WI38 (cell line): Measurements from ENCODE around the gene CEP112.

ENCODE experiments used
- H3K4me3 ChIP-seq: 2 replicates; pipeline ENCODE4 v1.5.1; 2011; ENCODE audit warnings: low read depth, mild to moderate bottlenecking, control low read depth, low read length
- CTCF ChIP-seq: IDR thresholded peaks from 2 replicates; pipeline ENCODE4 v1.5.1; 2012; ENCODE audit warnings: low read depth, mild to moderate bottlenecking, control low read depth, low read length

CEP112 gene

GRCh38 chr17:65936013-65936412 lies 255.9 kb downstream of the CEP112 start:
- no peak overlapping the region for H3K4me3 ChIP-seq
- TF ChIP-seq CTCF: no peak

DNA sequence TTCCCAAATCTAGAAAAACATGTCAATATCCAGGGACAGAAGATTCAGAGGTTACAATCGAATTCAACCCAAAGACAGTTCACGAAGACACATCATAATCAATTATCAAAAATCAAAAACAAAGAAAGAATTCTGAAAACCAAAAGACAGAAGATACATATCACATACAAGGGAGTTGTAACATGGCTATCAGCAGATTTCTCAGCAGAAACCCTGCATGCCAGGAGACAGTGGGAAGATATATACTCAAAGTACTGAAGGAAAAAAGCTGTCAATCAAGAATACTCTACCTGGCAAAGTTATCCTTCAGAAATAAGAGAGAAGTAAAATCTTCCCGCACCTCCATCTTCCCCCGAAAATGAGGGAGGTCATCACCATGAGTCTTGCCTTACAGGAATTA lies 258.6 kb downstream of the CEP112 start:
- H3K4me3 ChIP-seq: no peak overlapping the region
- no peak for TF ChIP-seq CTCF

GRCh38 chr17:65931246-65932149 lies 260.4 kb downstream of the CEP112 start:
- no peak overlapping the region for H3K4me3 ChIP-seq
- no peak for TF ChIP-seq CTCF

DNA sequence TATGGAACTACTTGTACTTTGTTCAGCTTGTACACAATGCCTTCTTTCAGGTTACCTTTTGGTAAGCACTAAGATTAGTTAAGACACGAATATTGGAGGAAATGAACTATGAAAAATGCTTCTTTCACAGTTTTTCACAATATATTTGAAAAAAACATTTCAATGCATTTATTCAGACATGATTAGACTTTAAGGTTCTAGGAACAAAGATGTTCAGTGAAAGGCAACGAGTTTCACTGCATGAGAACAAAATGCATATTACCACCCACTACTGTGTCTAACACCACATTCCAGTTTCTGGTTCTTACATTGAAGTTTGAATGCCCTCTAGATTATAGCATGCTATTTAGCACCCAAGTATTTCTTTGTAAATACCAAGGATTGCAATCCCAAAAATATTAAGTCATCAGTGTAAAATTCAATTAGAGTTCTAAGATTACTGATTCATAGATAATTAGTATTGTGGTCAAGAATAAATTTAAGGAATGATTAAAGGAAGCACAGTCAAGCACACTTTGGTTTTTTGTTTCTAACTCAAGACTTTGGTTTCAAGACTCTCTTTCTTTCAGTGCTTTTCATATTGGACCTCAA lies 261.7 kb downstream of the CEP112 start:
- TF ChIP-seq CTCF: no peak
- no peak overlapping the region for H3K4me3 ChIP-seq

DNA sequence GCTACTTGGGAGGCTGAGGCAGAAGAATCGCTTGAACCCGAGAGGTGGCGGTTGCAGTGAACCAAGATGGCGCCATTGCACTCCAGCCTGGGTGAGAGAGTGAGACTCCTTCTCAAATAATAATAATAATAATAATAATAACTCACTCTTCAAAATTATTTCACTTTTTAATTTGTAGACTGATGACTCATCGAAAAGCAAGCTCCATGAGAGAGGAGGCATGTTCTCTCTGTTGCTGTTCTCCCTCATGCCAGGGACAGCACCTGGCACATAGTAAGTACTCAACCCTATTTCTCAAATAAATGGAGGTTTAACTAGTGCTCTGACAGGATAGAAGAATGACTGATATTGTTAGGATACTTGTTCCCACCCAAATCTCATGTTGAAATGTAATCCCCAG lies 265.3 kb downstream of the CEP112 start:
- no peak for TF ChIP-seq CTCF
- H3K4me3 ChIP-seq: no peak overlapping the region

GRCh38 chr17:65925606-65926307 lies 266.2 kb downstream of the CEP112 start:
- H3K4me3 ChIP-seq: no peak overlapping the region
- no peak for TF ChIP-seq CTCF

GRCh38 chr17:65920996-65921395 lies 270.9 kb downstream of the CEP112 start:
- TF ChIP-seq CTCF: no peak

More at GRCh38 chr17:65920996-65921395, 270.9 kb downstream of the CEP112 start:
- no peak overlapping the region for H3K4me3 ChIP-seq
